Measurements from ENCODE around the gene JMJD6. TPM values are rescaled to one million over a fixed set of nuclear protein-coding genes. Genes with fewer than 3 reads are reported as not detected.

JMJD6 gene
- total RNA-seq, 4 donors from 2014 or later: 29.7 to 42.9 (median 41.7) TPM

DNA sequence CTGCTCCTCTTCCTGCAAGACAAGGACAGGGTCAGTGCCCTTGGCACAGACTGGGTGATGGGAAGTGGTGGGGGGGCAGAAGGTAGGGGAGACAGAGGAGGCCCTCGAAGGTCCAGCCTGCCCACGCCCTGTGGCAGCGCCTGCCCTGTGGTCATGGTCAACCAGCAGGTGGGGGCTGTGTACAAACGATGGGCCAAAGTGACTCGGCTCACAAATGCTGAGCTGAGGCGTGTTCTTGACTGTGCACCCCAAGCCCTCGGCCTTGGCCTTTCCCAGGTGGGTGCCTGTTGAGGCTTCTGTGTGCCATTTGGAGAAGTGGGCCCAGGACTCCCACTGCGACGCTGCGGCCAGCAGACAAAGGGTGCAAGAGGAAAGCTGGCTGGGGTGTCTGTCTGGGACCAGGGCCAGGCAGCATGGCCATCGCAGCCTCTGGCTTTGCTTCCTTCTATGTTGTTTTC, 38.2 kb downstream of the JMJD6 start:
- no peaks in the 10 kb centered on the region for H3K27me3 ChIP-seq
- no peak for DNase-seq
- in situ Hi-C loops (cut with MboI; ENCODE audit: low sequenced_read_pairs in 4 of 4): no loop called here

GRCh38 chr17:76687298-76688164, 38.9 kb downstream of the JMJD6 start:
- peak overlapping the region; percentile 70 to 83 (median 71) for H3K27ac ChIP-seq
- intact Hi-C loops (cut with DNase I; ENCODE audit: low total_unique reads) (loop anchor here (1.0 kb wide), 1 partner anchor 28 kb away; no protein-coding TSS in a partner anchor), in situ Hi-C loops (cut with MboI; ENCODE audit: low sequenced_read_pairs in 4 of 4) (no loop called here)
- H3K4me1 ChIP-seq: peaks cover 36 to 48% of the 10 kb centered on the region in 2 donors
- H3K4me3 ChIP-seq: no peak overlapping the region
- no peaks in the 10 kb centered on the region for H3K9me3 ChIP-seq
- H3K27me3 ChIP-seq: no peaks in the 10 kb centered on the region
- DNase-seq (peak in 1 of 2 donors; percentile 71), ATAC-seq (peak; percentile 17 to 58)
- no peaks in the 10 kb centered on the region for H3K36me3 ChIP-seq
- TF ChIP-seq POLR2A (IDR thresholded peaks at IDR 0.05): no peak
- TF ChIP-seq, protein P1, sequence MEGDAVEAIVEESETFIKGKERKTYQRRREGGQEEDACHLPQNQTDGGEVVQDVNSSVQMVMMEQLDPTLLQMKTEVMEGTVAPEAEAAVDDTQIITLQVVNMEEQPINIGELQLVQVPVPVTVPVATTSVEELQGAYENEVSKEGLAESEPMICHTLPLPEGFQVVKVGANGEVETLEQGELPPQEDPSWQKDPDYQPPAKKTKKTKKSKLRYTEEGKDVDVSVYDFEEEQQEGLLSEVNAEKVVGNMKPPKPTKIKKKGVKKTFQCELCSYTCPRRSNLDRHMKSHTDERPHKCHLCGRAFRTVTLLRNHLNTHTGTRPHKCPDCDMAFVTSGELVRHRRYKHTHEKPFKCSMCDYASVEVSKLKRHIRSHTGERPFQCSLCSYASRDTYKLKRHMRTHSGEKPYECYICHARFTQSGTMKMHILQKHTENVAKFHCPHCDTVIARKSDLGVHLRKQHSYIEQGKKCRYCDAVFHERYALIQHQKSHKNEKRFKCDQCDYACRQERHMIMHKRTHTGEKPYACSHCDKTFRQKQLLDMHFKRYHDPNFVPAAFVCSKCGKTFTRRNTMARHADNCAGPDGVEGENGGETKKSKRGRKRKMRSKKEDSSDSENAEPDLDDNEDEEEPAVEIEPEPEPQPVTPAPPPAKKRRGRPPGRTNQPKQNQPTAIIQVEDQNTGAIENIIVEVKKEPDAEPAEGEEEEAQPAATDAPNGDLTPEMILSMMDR (IDR thresholded peaks at IDR 0.05 in 4 of 5, conservative IDR thresholded peaks at IDR 0.05 in 1 of 5): no peak

More for the DNA sequence above, 38.2 kb downstream of the JMJD6 start:
- Histone ChIP-seq H3K36me3 (no peaks in the 10 kb centered on the region), H3K9me3 (no peaks in the 10 kb centered on the region), H3K27ac (peak overlapping the region; percentile 70 to 83 (median 71)), H3K4me3 (peak overlapping the region in 2 of 4 donors; percentile 8 to 10), H3K4me1 (peaks cover 36 to 46% of the 10 kb centered on the region in 2 donors)
- intact Hi-C loops (cut with DNase I; ENCODE audit: low total_unique reads): loop anchor here (1.0 kb wide), 1 partner anchor 27 kb away; no protein-coding TSS in a partner anchor
- TF ChIP-seq POLR2A (IDR thresholded peaks at IDR 0.05): no peak
- TF ChIP-seq, protein P1 (IDR thresholded peaks at IDR 0.05 in 4 of 5, conservative IDR thresholded peaks at IDR 0.05 in 1 of 5): peak in 1 of 5 experiments; percentile 12
- peak in 1 of 2 donors; percentile 41 for ATAC-seq

DNA sequence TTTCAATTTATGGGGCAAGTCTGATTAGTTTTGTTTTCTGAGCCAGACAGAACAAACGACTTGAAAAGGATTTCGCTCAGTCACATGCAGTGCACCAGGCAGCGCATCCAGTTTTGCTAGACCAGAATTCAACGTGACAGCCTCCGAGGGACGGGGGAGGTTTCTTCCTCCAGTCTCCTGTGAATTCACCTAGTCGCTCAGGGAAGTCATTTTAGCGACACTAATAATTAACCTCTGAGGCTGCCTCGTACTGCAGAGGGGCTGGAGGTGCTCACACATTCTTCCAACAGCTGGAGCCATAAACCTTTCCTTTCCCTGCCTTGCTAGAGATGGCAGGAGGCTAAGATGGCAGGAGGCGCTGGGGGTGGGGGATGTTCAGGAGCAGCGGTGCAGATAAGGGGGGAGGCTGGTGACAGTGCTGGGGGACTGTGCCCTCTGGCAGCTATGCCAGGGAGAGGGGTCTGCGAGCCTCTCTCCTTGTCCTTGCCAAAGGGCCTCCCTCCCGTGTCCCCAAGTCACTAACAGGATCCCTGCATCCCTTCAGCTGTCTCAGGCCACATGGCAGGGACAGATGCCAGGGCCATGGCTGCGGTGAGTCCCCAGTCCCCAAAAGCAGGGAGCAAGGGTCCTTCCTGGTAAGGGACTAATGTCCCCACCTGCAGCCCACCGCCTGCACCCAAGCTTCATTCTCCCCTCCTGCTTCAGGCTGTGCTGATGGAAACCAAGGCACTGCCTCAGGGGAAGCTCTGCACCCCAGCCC, 39.7 kb downstream of the JMJD6 start:
- in situ Hi-C loops (cut with MboI; ENCODE audit: low sequenced_read_pairs in 4 of 4): no loop called here
- ATAC-seq: no peak
- no peak for DNase-seq
- H3K9me3 ChIP-seq: no peaks in the 10 kb centered on the region
- intact Hi-C loops (cut with DNase I; ENCODE audit: low total_unique reads): no loop called here
- no peaks in the 10 kb centered on the region for H3K36me3 ChIP-seq
- H3K27me3 ChIP-seq: no peaks in the 10 kb centered on the region
- H3K4me1 ChIP-seq: peaks cover 34 to 50% of the 10 kb centered on the region in 2 donors
- no peak for TF ChIP-seq POLR2A (IDR thresholded peaks at IDR 0.05)
- TF ChIP-seq, protein P1 (IDR thresholded peaks at IDR 0.05 in 4 of 5, conservative IDR thresholded peaks at IDR 0.05 in 1 of 5): no peak
- H3K27ac ChIP-seq: peak overlapping the region; percentile 70 to 83 (median 71)
- no peak overlapping the region for H3K4me3 ChIP-seq

- intact Hi-C loops (cut with DNase I; ENCODE audit: low total_unique reads) (no loop called here), in situ Hi-C loops (cut with MboI; ENCODE audit: low sequenced_read_pairs in 4 of 4) (no loop called here)
Observed at GRCh38 chr17:76685846-76686245, 40.6 kb downstream of the JMJD6 start.

More at GRCh38 chr17:76685846-76686245, 40.6 kb downstream of the JMJD6 start:
- no peak for DNase-seq
- no peak for ATAC-seq
- H3K27ac ChIP-seq: peak overlapping the region in 2 of 4 donors; percentile 54 to 70
- no peaks in the 10 kb centered on the region for H3K9me3 ChIP-seq
- TF ChIP-seq, protein P1 (IDR thresholded peaks at IDR 0.05 in 4 of 5, conservative IDR thresholded peaks at IDR 0.05 in 1 of 5): no peak
- no peak for TF ChIP-seq POLR2A (IDR thresholded peaks at IDR 0.05)
- no peaks in the 10 kb centered on the region for H3K27me3 ChIP-seq
- peaks cover 33 to 43% of the 10 kb centered on the region in 2 donors for H3K4me1 ChIP-seq
- H3K4me3 ChIP-seq: no peak overlapping the region
- H3K36me3 ChIP-seq: no peaks in the 10 kb centered on the region
